Urinary bladder (tissue), 4 donors: ENCODE measurements around the gene KLB. TPM values are rescaled to one million over a fixed set of nuclear protein-coding genes. Genes with fewer than 3 reads are reported as not detected.
"Not testable (repeated sequence)": the region's sequence is repeated elsewhere in the genome, so short reads cannot be mapped to it uniquely, and the experiment has no call there.

Source experiments
- DNase-seq: peaks from one replicate; pipeline ENCODE4 v3.0.0-alpha.2; 2015; ENCODE audit errors: extremely low spot score
- H3K27ac ChIP-seq: one replicate; pipeline ENCODE4 v1.5.1; 2013; ENCODE audit warnings: low read depth, mild to moderate bottlenecking, moderate library complexity
- H3K36me3 ChIP-seq: one replicate; pipeline ENCODE4 v1.6.1; 2013; ENCODE audit warnings: mild to moderate bottlenecking, moderate library complexity; ENCODE audit not compliant: insufficient read depth
- H3K4me1 ChIP-seq: one replicate; pipeline ENCODE4 v1.6.1; 2013; ENCODE audit warnings: mild to moderate bottlenecking, moderate library complexity; ENCODE audit not compliant: insufficient read depth
- H3K4me3 ChIP-seq: one replicate; pipeline ENCODE4 v1.5.1; 2013; ENCODE audit warnings: low read depth, low read length
- WGBS: extraction: QIAGEN DNeasy Blood & Tissue Kit; methylation state at CpG from one replicate; pipeline ENCODE4 v1.1.7; 2013; 5-methylcytosine and 5-hydroxymethylcytosine counted together
- polyA plus RNA-seq: library from polyadenylated mRNA; stranded (reverse); fragments of 200-250 nt; gene quantifications from one replicate; pipeline ENCODE4 v1.2.3, GENCODE V29; 2013
- total RNA-seq: library from RNA; depleted of rRNA; stranded (reverse); fragments of >200 nt; gene quantifications from one replicate; pipeline ENCODE4 v1.2.3, GENCODE V29; 2014
- donor health status: healthy with polysubstance abuse.
- donor health status: healthy.

KLB gene
- total and polyA plus RNA-seq, 2 donors = 0.16 to 0.48 TPM

GRCh38 chr4:39390603-39391002 lies 16.1 kb upstream of the KLB start:
- Histone ChIP-seq H3K36me3 (no peaks in the 10 kb centered on the region), H3K27ac (no peak overlapping the region), H3K4me3 (no peak overlapping the region), H3K4me1 (no peaks in the 10 kb centered on the region)
- 67% methylated on average over 6 of the region's 6 CpGs for WGBS
- DNase-seq = no peak

DNA sequence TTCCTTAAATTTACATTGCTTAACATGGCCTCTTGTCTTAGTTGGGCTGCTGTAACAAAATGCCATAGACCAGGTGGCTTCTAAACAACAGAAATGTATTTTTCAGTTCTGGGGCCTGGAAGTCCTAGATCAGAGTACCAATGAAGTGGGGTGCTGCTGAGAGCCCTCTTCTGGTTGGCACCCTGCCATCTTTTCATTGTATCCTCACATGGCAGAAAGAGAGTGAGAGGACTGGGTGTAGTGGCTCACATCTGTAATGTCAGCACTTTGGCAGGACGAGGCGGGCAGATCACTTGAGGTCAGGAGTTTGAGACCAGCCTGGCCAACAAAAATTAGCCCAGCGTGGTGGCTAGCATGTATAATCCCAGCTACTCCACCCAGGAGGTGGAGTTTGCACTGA lies 12.0 kb upstream of the KLB start:
- no peak overlapping the region for H3K27ac ChIP-seq
- H3K36me3 ChIP-seq = no peaks in the 10 kb centered on the region
- DNase-seq = no peak
- WGBS = 69% methylated on average over 3 of the region's 3 CpGs
- no peak overlapping the region for H3K4me3 ChIP-seq
- H3K4me1 ChIP-seq = no peaks in the 10 kb centered on the region

- H3K4me3 ChIP-seq, H3K4me1 ChIP-seq, DNase-seq, H3K27ac ChIP-seq, H3K36me3 ChIP-seq: not testable (repeated sequence)
- WGBS = 71% methylated on average over 6 of the region's 6 CpGs
These were observed 5.1 kb upstream of the KLB start for GRCh38 chr4:39401640-39402039.

GRCh38 chr4:39407584-39407885 lies 805 bp downstream of the KLB start:
- WGBS = 41% methylated on average over 1 of the region's 1 CpG
- peaks cover 2% of the 10 kb centered on the region for H3K4me1 ChIP-seq
- no peak for DNase-seq
- H3K36me3 ChIP-seq = no peaks in the 10 kb centered on the region
- H3K27ac ChIP-seq = no peak overlapping the region
- no peak overlapping the region for H3K4me3 ChIP-seq

DNA sequence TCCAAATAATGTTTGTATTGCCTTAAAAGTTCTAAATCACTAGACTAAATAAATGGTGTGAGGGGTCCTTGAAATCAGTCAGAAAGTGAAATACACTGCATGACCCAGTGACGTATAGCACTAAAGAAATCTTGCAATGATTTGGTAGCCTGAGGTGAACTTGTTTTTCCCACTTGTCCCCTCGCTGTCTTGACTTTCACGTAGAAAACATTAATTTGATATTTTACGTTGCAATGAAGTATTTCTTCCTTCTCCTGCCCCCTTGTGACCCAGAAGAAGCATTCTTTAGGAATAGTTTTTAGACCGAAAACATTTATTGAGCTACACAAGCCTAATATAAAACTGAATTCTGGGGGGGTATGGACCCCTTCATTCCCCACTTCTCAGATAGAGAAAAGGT lies 3.7 kb downstream of the KLB start:
- Histone ChIP-seq H3K27ac (no peak overlapping the region), H3K4me1 (peaks cover 2% of the 10 kb centered on the region), H3K4me3 (no peak overlapping the region), H3K36me3 (no peaks in the 10 kb centered on the region)
- no peak for DNase-seq
- WGBS = 42% methylated on average over 5 of the region's 5 CpGs

- H3K36me3 ChIP-seq, H3K27ac ChIP-seq, H3K4me1 ChIP-seq, H3K4me3 ChIP-seq, DNase-seq: not testable (repeated sequence)
- WGBS = 94% methylated on average over 8 of the region's 8 CpGs
These were observed 4.8 kb downstream of the KLB start for GRCh38 chr4:39411561-39411960.

DNA sequence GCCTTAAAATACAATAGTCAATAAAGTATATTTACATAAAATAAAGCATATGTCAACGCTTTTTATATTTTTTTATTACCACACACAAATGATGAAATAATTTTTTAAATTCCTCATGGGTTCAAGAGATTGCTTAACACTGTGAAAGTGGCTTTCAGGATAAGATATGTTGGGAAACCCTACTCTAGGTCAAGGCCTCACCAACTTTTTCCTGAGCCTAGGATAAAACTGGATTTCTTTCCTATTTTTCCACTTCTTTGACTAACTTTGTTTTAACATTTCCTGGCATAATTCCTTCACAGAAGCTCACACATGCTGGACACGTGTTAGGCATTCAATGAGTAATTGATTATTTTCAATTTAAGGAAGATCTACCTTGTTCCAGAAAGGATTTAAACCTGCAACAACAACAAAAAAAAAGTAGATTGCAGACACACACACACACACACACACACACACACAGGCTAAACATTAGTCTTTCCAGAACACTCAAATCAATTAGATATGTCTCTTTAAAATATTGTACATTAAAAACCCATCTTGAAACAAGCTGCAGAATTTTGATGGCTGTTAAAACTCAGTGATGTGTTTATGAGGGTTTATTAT lies 9.1 kb downstream of the KLB start:
- no peaks in the 10 kb centered on the region for H3K4me1 ChIP-seq
- H3K4me3 ChIP-seq = no peak overlapping the region
- no peaks in the 10 kb centered on the region for H3K36me3 ChIP-seq
- no peak for DNase-seq
- 72% methylated on average over 2 of the region's 2 CpGs for WGBS
- no peak overlapping the region for H3K27ac ChIP-seq

DNA sequence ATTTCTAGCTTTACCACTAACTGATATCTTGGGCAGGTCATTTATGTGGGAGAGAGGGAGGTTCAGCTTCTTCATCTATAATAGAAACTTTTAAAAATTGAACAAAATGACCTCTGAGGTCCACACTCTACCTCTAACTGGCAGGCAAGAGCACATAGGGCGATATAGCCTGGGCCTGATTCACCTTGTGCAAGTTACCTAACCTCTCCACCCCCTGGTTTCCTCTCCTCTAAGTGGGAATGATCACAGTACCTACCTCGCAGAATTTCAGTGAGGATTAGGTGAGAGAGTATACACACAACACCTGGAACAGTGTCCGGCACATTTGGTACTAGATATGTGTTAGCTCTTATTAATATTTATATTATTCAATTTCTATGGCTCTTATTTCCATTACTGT lies 15.5 kb downstream of the KLB start:
- H3K4me3 ChIP-seq = no peak overlapping the region
- no peaks in the 10 kb centered on the region for H3K4me1 ChIP-seq
- 84% methylated on average over 3 of the region's 3 CpGs for WGBS
- H3K36me3 ChIP-seq = no peaks in the 10 kb centered on the region
- no peak overlapping the region for H3K27ac ChIP-seq
- no peak for DNase-seq

DNA sequence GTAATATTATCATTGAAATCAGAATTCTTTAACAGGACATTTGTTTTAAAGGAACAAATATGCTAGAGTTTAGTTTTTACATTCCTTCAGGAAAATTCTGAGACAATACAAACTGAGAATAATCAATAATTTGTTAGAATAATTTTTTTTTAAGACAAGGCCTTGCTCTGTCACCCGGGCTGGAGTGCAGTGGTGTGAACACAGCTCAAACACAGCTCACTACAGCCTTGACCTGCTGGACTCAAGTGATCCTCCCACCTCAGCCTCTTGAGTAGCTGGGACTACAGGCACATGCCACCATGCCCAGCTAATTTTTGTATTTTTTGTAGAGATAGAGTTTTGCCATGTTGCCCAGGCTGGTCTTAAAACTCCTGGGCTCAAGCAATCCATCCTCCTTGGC lies 18.6 kb downstream of the KLB start:
- not testable (repeated sequence) for H3K36me3 ChIP-seq, H3K4me3 ChIP-seq, H3K4me1 ChIP-seq, H3K27ac ChIP-seq, DNase-seq
- 85% methylated on average over 1 of the region's 1 CpG for WGBS

- Histone ChIP-seq H3K4me1 (no peaks in the 10 kb centered on the region), H3K4me3 (no peak overlapping the region), H3K27ac (no peak overlapping the region), H3K36me3 (no peaks in the 10 kb centered on the region)
- 97% methylated on average over 1 of the region's 1 CpG for WGBS
- DNase-seq = no peak
These were observed 20.0 kb downstream of the KLB start for GRCh38 chr4:39426728-39427127.

DNA sequence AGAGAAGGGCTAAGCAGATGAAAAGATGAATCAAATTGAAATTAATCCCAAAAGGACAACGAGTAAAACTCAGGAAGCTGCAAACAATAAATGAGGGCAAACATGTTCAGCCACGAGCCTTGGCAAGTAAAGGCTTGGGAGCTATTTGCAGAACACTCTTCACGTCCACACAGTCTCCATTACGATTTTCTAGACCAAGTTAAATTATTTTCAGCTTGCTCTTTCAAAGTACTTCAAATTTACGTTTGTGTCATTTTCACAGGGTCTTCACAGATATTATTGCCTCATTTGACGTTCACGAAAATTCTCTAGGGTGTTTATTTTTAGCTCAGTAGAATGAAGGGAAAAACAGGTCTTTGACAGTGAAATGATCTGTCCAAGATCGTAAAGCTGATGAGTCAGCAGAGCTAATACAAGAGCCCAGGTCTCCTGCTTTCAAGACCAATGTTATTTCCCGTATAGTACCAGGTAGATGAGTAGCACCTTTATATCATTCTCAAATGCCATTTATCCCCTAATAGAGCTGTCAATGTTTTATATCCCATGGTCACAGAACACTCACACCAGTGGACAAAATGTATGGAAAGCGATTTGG lies 20.9 kb downstream of the KLB start:
- H3K4me3 ChIP-seq = no peak overlapping the region
- DNase-seq = peak; percentile 10
- H3K36me3 ChIP-seq = no peaks in the 10 kb centered on the region
- 62% methylated on average over 10 of the region's 10 CpGs for WGBS
- no peaks in the 10 kb centered on the region for H3K4me1 ChIP-seq
- H3K27ac ChIP-seq = no peak overlapping the region

DNA sequence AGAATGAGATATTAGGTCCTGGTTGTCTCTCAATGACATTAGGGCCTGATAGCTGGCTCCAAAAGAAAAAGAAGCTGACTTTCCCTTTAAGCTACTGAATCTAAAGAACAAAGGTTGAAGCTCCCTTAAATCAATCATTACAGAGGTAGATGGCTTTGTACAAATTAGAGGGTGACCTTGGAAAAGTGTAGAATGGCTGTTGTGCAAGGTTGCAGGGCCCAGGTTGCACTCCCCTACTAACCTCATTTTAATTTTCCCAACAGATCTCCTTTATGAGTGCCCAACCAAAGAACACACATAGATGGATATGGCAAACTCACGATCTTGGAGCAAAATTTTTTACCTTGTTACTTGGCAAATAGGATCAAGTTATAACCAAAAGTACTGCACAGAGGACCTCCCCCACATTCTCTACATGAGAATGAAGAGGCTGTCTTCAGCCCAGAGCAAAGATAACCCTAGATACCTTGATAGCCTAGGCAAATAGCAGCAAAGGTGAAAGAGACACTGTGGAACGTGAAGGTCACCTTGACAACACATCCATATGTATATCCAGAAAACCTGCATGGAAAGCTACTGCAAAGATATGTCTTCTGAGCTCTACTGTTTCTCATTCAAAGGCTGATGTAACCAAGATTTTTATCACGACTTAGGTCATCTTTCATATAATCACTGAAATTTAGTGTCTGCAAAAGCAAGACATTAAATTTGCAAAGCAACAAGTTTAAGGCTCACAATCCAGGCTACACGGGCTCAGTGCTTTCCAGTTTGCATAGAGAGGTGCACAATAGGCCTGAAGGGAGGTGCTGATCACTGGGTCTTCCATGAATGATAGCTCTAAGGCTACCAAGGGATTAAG lies 23.0 kb downstream of the KLB start:
- Histone ChIP-seq H3K27ac (no peak overlapping the region), H3K4me1 (no peaks in the 10 kb centered on the region), H3K4me3 (no peak overlapping the region), H3K36me3 (no peaks in the 10 kb centered on the region)
- no peak for DNase-seq
- 71% methylated on average over 4 of the region's 4 CpGs for WGBS

- no peak overlapping the region for H3K4me3 ChIP-seq
These were observed 27.3 kb downstream of the KLB start for GRCh38 chr4:39433878-39434492.

More at GRCh38 chr4:39433878-39434492, 27.3 kb downstream of the KLB start:
- Histone ChIP-seq H3K4me1 (no peaks in the 10 kb centered on the region), H3K36me3 (no peaks in the 10 kb centered on the region), H3K27ac (no peak overlapping the region)
- no peak for DNase-seq
- 91% methylated on average over 11 of the region's 11 CpGs for WGBS
